ENCODE results near the gene SWAP70. TPM values are rescaled to one million over a fixed set of nuclear protein-coding genes. Genes with fewer than 3 reads are reported as not detected.
A peak's percentile ranks its signal among the peaks of the same experiment; 100 is the strongest.

Gene SWAP70
- total RNA-seq, 1 experiment from 2014 or later = 27.7 TPM

DNA sequence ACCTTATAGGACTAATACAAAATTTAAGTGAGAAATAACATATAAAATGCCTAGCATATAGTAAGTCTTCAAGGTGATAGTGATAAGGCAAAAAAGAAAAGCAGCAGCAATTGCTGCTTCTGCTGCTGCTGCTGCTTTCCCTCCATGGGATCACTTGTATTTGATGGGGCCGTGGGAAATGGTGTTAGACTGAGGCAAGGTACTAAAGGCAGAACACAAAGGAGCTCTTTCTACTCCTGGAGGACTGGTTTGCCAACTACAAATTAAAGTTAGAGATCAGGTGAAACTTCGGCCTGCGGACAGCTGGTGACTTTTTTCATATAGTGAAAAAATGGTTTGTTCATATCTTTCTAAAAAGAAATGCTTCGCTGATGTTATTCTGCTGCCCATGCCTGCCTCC, 46.3 kb downstream of the SWAP70 start:
- Histone ChIP-seq H3K27ac (no peak overlapping the region), H3K4me3 (no peak overlapping the region), H3K36me3 (peaks cover 6% of the 10 kb centered on the region), H3K4me1 (replicated peaks) (no peaks in the 10 kb centered on the region), H3K27me3 (replicated peaks) (no peaks in the 10 kb centered on the region; the same call in 1 of the 2 replicates), H3K9me3 (replicated peaks) (no peaks in the 10 kb centered on the region)
- DNase-seq (ENCODE audit: low read depth in 1 of 2, low spot score in 2 of 2) = no peak

DNA sequence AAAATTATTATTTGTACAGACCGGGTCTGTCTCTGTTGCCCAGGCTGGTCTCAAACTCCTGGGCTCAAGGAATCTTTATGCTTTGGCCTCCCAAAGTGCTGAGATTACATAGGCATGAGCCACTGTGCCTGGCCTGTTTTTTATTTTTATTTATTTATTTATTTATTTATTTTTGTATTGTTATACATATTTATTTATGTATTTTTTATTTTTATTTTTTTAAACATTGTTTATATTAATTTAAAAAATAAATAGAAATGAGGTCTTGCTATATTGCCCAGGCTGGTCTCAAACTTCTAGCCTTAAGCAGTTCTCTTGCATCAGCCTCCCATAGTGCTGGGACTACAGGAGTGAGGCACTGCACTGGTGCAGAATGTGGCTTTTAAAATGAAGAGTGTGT, 47.0 kb downstream of the SWAP70 start:
- Histone ChIP-seq H3K9me3 (replicated peaks) (peaks cover 2% of the 10 kb centered on the region; the same call in 1 of the 2 replicates), H3K36me3 (peaks cover 10% of the 10 kb centered on the region), H3K4me3 (no peak overlapping the region), H3K27me3 (replicated peaks) (no peaks in the 10 kb centered on the region; the same call in 1 of the 2 replicates), H3K4me1 (replicated peaks) (no peaks in the 10 kb centered on the region), H3K27ac (no peak overlapping the region)
- no peak for DNase-seq (ENCODE audit: low read depth in 1 of 2, low spot score in 2 of 2)

DNA sequence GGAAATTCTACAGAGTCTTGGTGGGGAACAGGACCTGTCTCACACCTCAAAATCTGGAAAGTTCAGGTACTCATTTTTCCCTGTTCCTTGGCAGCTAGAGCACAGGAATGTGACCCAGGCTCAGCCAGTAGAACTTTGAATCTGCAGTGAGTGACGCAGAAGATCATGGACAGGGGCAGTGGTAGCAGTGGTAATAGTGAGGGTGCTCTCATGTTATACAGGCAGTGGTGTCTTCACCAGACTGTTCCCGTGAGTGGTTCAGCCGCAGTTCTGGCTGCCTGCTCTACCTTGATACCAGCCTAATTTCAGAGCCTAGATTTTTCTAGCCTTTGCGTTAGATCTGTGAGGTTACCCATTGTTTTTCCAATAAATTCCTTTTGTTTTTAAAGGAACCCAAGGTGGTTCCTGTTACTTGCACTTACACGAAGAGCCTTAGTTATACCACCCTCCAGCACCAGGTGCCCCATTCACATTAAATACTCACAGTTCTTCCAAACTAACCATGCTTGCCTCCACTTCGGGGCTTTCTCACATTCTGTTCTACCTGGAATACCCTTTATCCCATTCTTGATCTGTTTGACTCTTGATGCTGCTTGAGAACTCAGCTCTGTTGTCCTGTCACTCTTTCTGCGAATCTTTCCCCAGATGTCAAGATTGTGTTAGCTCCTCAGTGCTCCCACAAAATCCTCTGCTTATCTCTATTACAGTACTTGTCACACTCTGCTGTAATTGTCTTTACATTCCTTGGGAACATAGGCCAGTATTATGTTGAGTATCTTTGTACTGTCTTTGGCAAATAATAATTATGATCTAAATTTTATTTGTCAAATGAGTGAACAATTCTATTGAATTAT, 47.8 kb downstream of the SWAP70 start:
- DNase-seq (ENCODE audit: low read depth in 1 of 2, low spot score in 2 of 2) = no peak
- Histone ChIP-seq H3K4me3 (no peak overlapping the region), H3K4me1 (replicated peaks) (peaks cover 6% of the 10 kb centered on the region)

DNA sequence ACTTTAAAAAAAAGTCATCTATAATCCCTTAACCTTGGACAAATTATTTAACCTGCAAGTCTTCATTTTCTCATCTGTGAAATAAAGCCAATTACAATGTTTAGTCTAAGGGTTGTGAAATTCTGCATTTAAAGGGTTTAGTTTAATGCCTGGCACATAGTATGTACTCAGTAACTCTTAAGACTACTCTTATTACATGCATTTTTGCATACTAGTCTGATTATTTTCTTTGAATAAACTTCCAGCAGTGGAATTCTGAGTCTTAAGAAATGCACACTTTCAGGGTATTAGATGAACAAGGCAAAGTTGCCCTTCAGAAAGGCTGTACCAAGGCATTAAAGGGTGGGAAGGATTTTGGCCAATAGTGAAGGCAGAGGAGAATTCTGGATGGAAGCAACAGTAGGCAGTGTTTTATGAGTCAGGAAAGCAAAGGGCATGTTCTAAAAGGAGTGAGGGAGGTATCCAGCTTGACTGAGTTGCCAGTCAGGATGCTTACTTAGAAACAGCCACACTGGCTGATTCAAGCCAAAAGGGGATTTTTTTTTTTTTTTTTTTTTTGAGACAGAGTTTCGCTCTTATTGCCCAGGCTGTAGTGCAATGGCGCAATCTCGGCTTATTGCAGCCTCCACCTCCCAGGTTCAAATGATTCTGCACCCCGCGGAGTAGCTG, 50.5 kb downstream of the SWAP70 start:
- H3K4me1 ChIP-seq (replicated peaks) = peaks cover 8% of the 10 kb centered on the region
- H3K9me3 ChIP-seq (replicated peaks) = peaks cover 4% of the 10 kb centered on the region; the same call in 1 of the 2 replicates
- no peak overlapping the region for H3K27ac ChIP-seq
- no peaks in the 10 kb centered on the region; the same call in 1 of the 2 replicates for H3K27me3 ChIP-seq (replicated peaks)
- H3K36me3 ChIP-seq = peaks cover 10% of the 10 kb centered on the region
- H3K4me3 ChIP-seq = no peak overlapping the region
- DNase-seq (ENCODE audit: low read depth in 1 of 2, low spot score in 2 of 2) = no peak

More for the DNA sequence above, 47.8 kb downstream of the SWAP70 start:
- Histone ChIP-seq H3K36me3 (peaks cover 10% of the 10 kb centered on the region), H3K27ac (no peak overlapping the region), H3K9me3 (replicated peaks) (peaks cover 4% of the 10 kb centered on the region; the same call in 1 of the 2 replicates), H3K27me3 (replicated peaks) (no peaks in the 10 kb centered on the region; the same call in 1 of the 2 replicates)

DNA sequence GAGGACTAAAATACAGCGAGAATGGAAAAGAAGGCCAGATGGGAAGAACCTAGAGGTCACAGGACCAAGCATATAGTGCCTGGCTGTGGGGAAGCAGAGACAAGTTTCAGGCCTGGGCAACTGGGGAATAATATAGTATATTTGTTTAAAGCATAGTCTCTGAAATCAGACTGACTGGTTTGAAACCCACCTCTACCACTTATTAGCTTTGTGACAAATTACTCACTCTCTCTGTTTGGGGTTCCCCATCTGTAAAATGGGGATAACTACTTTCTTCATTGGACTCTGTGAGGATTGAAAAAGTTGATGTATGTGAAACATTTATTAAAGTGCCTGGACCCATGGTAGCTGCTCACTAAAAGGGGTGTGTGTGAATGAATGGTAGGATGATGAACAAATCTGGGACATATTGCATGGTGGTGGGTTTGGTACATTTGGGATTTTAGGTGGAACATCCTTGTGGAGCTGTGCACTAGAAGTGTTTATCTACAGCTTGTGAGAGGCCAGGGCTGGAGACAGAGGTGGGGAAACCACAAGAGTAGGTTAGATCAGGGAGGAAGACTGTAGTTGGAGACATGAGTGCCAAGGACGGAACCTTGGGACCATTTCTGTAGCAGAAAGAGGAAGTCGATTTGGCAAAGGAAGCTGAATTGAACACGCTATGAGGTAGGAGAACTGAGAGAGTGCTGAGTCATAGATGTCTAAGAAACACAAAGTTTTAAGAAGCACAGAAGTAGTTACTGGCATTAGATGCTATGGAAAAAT, 52.6 kb downstream of the SWAP70 start:
- no peak for DNase-seq (ENCODE audit: low read depth in 1 of 2, low spot score in 2 of 2)
- Histone ChIP-seq H3K4me1 (replicated peaks) (peaks cover 8% of the 10 kb centered on the region), H3K9me3 (replicated peaks) (peaks cover 4% of the 10 kb centered on the region; the same call in 1 of the 2 replicates), H3K27ac (0 out of 2 replicates have a peak overlapping the region, but pooled peaks have one; percentile 8), H3K36me3 (peaks cover 10% of the 10 kb centered on the region), H3K4me3 (no peak overlapping the region), H3K27me3 (replicated peaks) (no peaks in the 10 kb centered on the region; the same call in 1 of the 2 replicates)

DNA sequence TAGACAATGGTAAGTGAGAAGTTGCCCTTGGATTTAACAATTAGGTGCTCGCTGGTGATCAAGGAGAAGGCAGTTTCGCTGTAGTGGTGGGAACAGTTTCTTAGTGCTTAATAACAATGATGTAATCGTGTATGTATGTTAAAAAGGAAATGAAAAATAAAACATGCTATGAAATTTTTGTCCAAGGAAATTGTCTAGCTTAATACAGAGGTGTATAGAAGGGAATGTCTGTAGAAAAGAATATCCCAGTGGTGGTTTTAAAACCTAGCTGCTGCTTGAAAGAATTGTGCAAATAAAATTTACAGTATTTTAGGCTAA, 53.1 kb downstream of the SWAP70 start:
- no peak for DNase-seq (ENCODE audit: low read depth in 1 of 2, low spot score in 2 of 2)
- Histone ChIP-seq H3K4me1 (replicated peaks) (peaks cover 8% of the 10 kb centered on the region), H3K4me3 (no peak overlapping the region), H3K9me3 (replicated peaks) (peaks cover 4% of the 10 kb centered on the region; the same call in 1 of the 2 replicates), H3K36me3 (peaks cover 10% of the 10 kb centered on the region), H3K27me3 (replicated peaks) (no peaks in the 10 kb centered on the region; the same call in 1 of the 2 replicates), H3K27ac (no peak overlapping the region)

DNA sequence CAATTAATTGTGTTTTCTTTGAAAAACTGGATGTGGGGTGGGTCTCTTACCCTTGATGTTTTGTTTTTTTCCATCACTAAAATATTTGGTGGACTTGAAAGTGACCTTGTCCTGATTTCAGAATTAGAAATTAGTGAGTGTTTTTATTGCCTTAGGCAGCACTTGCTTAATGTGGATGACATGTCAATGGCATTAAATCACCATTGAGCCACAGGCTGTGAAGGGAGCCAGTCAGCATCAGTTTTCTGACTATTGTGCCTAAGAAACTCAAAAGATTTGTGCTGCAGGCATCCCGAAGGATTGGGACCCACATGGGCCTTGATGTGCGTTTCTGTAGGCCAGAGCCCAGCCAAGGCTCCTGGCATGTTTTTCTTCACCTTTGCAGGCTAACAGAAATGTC, 53.8 kb downstream of the SWAP70 start:
- no peak for DNase-seq (ENCODE audit: low read depth in 1 of 2, low spot score in 2 of 2)
- Histone ChIP-seq H3K27ac (no peak overlapping the region), H3K4me3 (no peak overlapping the region), H3K27me3 (replicated peaks) (no peaks in the 10 kb centered on the region), H3K4me1 (replicated peaks) (peaks cover 8% of the 10 kb centered on the region), H3K9me3 (replicated peaks) (peaks cover 4% of the 10 kb centered on the region; the same call in 1 of the 2 replicates), H3K36me3 (peaks cover 10% of the 10 kb centered on the region)

DNA sequence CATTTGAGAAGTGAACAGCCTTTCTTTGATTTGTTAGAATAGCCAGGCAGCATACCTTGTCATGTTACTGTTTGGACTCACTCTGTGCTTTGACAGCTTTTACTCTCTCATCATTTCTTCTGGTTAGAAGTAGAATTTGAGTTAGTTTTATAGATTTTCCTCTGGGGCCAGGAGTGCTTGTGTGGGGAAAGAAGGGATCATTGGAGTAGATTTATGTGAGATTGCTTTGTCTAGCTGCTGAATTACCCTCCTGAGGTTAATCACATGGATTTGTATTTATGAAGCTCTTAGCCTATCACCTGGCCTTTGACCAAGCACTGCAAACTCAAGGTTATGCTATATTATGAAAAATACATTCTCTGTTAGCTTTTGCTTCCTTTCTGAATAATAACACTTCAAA, 54.3 kb downstream of the SWAP70 start:
- Histone ChIP-seq H3K4me1 (replicated peaks) (peaks cover 8% of the 10 kb centered on the region), H3K27me3 (replicated peaks) (no peaks in the 10 kb centered on the region), H3K36me3 (peaks cover 8% of the 10 kb centered on the region), H3K27ac (no peak overlapping the region), H3K4me3 (no peak overlapping the region), H3K9me3 (replicated peaks) (peaks cover 4% of the 10 kb centered on the region; the same call in 1 of the 2 replicates)
- no peak for DNase-seq (ENCODE audit: low read depth in 1 of 2, low spot score in 2 of 2)

DNA sequence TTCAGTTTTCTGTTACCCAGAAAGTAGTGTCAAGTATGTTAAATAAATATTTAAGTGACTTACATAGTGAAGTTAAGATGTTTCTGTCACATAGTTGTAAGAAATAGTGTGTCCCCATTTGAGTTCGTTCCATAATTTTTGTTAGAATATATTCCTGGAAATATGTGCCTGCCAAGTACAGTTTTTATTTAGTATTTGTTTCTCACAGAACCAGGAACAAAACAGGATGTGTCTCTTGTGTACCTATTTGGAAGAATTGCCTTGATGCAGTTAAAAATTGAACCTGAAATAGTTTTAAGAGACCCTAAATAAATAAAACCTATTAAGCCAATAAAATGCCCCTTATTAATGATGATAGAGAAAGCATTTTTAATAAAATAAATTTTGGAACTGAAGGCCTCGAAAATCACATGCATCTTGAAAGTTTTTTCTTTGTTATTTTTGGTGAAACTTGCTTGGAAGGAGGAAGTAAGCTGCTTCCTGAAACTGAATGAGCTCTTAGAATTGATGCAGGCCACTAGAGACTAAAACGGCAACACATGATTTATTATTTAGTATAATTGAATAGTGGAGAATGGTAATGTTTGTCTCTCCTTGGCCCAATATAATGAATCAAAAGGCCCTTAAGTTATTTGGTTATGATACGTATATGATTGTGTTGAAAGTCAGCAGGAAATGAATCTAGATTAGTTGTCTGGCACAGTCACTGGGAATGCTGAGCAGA, 55.9 kb downstream of the SWAP70 start:
- no peak for DNase-seq (ENCODE audit: low read depth in 1 of 2, low spot score in 2 of 2)
- peaks cover 4% of the 10 kb centered on the region; the same call in 1 of the 2 replicates for H3K9me3 ChIP-seq (replicated peaks)
- H3K4me1 ChIP-seq (replicated peaks) = peaks cover 8% of the 10 kb centered on the region
- H3K36me3 ChIP-seq = peaks cover 7% of the 10 kb centered on the region
- H3K4me3 ChIP-seq = no peak overlapping the region
- H3K27ac ChIP-seq = no peak overlapping the region
- H3K27me3 ChIP-seq (replicated peaks) = no peaks in the 10 kb centered on the region

DNA sequence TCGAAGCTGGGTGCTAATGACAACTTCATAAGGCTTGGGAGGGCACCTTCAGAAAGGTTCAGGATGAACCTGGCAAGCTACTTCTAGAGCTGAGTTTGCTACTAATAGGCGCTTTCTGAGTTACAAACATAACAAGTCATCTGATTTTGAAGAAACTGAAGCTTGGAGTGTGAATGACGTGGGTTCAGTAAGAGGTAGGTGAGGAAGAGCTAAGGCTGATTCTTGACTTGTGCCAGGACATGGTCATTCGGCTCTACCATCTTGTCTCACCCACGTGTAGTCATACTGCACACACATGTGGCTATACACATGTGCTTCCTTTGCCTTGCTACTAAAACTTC, 56.4 kb downstream of the SWAP70 start:
- Histone ChIP-seq H3K4me1 (replicated peaks) (peaks cover 8% of the 10 kb centered on the region), H3K4me3 (no peak overlapping the region), H3K36me3 (peaks cover 4% of the 10 kb centered on the region), H3K9me3 (replicated peaks) (peaks cover 4% of the 10 kb centered on the region; the same call in 1 of the 2 replicates), H3K27ac (no peak overlapping the region), H3K27me3 (replicated peaks) (no peaks in the 10 kb centered on the region)
- DNase-seq (ENCODE audit: low read depth in 1 of 2, low spot score in 2 of 2) = no peak

DNA sequence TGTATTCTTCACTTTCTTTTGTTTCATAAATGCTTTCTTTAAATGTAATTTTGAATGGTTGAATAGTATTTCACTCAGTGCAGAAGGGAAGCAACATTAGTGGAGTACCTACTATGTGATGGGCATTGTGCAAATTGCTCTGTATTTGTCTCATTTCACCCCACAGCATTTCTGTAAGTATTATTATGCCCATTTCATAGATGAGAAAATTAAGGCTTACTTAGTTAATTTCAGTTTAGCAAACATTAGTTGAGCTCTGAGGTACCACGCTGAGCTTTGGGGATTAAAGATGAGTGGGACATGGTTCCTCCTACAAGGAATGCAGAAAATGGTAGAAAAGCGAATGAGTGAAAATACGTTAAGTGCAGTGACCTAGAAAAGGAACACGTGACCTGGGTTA, 58.1 kb downstream of the SWAP70 start:
- Histone ChIP-seq H3K4me3 (no peak overlapping the region), H3K36me3 (no peaks in the 10 kb centered on the region), H3K4me1 (replicated peaks) (peaks cover 3% of the 10 kb centered on the region), H3K27me3 (replicated peaks) (no peaks in the 10 kb centered on the region), H3K27ac (no peak overlapping the region), H3K9me3 (replicated peaks) (no peaks in the 10 kb centered on the region)
- DNase-seq (ENCODE audit: low read depth in 1 of 2, low spot score in 2 of 2) = no peak

DNA sequence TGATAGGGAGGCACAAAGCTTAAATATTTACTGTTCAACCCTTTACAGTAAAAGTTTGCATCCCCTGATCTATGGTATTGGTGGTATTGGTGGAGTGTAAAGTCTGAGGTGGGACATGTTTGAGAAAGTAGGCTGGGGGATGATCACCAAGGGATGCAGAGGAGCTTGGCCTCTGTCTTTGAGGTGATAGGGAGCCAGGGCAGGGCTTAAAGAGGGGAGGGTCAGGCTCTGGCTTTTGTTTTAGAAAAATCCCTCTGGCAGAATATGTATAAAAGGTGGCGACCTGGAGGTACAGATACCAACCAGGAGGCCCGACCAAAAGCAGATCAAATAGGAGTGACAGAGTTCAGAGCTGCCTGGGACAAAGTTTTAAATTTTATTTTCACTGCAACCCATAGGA, 59.0 kb downstream of the SWAP70 start:
- Histone ChIP-seq H3K9me3 (replicated peaks) (no peaks in the 10 kb centered on the region), H3K27ac (no peak overlapping the region), H3K27me3 (replicated peaks) (no peaks in the 10 kb centered on the region), H3K4me3 (no peak overlapping the region), H3K4me1 (replicated peaks) (peaks cover 3% of the 10 kb centered on the region), H3K36me3 (peaks cover 6% of the 10 kb centered on the region; the same call in 1 of the 2 replicates)
- no peak for DNase-seq (ENCODE audit: low read depth in 1 of 2, low spot score in 2 of 2)
